ENCODE results near the gene FARS2. TPM values are rescaled to one million over a fixed set of nuclear protein-coding genes. Genes with fewer than 3 reads are reported as not detected.

The FARS2 gene
- total RNA-seq, 1 experiment from 2014 or later = 13.8 TPM

DNA sequence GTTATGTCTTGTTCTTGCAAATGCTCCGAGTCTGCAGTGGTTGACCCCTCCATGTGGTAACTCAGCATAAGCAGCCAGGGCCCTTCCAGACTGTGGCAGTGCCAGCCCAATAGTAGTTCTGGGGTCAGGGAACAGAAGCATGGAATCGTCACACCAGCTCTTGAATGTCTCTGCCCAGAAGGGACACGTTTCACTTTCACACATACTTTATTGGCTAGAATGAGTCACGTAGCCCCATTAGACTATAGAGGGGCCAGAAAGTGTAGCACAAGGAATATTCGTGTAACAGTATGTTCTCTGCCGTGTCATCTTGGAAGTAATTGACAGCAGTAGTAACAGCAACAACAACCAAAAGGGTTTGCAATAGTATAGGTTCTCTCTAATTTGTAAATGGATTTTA is 254.7 kb downstream of the FARS2 start:
- ATAC-seq (no peak), DNase-seq (ENCODE audit: low read depth, low spot score) (no peak)
- ChIA-PET RAD21 (ENCODE audit: low non-redundant PET in 1 of 2, low total read pairs in 2 of 2, uncharacterized antibody in 2 of 2, unreplicated experiment in 2 of 2) (no interaction called here), POLR2A (no interaction called here), CTCF (no interaction called here)
- no peaks in the 10 kb centered on the region for H3K27me3 ChIP-seq (ENCODE audit: insufficient read depth, low read length)
- H3K4me3 ChIP-seq (replicated peaks in 1 of 2; ENCODE audit: low read depth in 1 of 2, low read length in 2 of 2) = no peak overlapping the region
- no peak overlapping the region for H3K9ac ChIP-seq (ENCODE audit: low read length)
- TF ChIP-seq FOSL1 (IDR thresholded peaks at IDR 0.05; ENCODE audit: low read depth) (no peak), EGR1 (IDR thresholded peaks at IDR 0.05; ENCODE audit: low read depth) (no peak), YY1 (IDR thresholded peaks at IDR 0.05; ENCODE audit: extremely low read depth, insufficient replicate concordance, low read depth, low read length) (no peak), SRF (IDR thresholded peaks at IDR 0.05; ENCODE audit: low read depth) (no peak), EZH2phosphoT487 (IDR thresholded peaks at IDR 0.05; ENCODE audit: borderline replicate concordance) (no peak), TCF7L2 (IDR thresholded peaks at IDR 0.05; ENCODE audit: borderline replicate concordance, extremely low read depth, insufficient read depth, insufficient read length) (no peak), ZNF274 (IDR thresholded peaks at IDR 0.05; ENCODE audit: low read depth, low read length) (no peak), SP1 (IDR thresholded peaks at IDR 0.05; ENCODE audit: low read depth) (no peak), POLR2AphosphoS5 (IDR thresholded peaks at IDR 0.05; ENCODE audit: low read depth, low read length) (no peak)
- TF ChIP-seq, protein P1, sequence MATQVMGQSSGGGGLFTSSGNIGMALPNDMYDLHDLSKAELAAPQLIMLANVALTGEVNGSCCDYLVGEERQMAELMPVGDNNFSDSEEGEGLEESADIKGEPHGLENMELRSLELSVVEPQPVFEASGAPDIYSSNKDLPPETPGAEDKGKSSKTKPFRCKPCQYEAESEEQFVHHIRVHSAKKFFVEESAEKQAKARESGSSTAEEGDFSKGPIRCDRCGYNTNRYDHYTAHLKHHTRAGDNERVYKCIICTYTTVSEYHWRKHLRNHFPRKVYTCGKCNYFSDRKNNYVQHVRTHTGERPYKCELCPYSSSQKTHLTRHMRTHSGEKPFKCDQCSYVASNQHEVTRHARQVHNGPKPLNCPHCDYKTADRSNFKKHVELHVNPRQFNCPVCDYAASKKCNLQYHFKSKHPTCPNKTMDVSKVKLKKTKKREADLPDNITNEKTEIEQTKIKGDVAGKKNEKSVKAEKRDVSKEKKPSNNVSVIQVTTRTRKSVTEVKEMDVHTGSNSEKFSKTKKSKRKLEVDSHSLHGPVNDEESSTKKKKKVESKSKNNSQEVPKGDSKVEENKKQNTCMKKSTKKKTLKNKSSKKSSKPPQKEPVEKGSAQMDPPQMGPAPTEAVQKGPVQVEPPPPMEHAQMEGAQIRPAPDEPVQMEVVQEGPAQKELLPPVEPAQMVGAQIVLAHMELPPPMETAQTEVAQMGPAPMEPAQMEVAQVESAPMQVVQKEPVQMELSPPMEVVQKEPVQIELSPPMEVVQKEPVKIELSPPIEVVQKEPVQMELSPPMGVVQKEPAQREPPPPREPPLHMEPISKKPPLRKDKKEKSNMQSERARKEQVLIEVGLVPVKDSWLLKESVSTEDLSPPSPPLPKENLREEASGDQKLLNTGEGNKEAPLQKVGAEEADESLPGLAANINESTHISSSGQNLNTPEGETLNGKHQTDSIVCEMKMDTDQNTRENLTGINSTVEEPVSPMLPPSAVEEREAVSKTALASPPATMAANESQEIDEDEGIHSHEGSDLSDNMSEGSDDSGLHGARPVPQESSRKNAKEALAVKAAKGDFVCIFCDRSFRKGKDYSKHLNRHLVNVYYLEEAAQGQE (IDR thresholded peaks at IDR 0.05; ENCODE audit: low read depth) = no peak
- TF ChIP-seq, protein P2, sequence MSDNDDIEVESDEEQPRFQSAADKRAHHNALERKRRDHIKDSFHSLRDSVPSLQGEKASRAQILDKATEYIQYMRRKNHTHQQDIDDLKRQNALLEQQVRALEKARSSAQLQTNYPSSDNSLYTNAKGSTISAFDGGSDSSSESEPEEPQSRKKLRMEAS (IDR thresholded peaks at IDR 0.05) = no peak
- TF ChIP-seq, protein P3, sequence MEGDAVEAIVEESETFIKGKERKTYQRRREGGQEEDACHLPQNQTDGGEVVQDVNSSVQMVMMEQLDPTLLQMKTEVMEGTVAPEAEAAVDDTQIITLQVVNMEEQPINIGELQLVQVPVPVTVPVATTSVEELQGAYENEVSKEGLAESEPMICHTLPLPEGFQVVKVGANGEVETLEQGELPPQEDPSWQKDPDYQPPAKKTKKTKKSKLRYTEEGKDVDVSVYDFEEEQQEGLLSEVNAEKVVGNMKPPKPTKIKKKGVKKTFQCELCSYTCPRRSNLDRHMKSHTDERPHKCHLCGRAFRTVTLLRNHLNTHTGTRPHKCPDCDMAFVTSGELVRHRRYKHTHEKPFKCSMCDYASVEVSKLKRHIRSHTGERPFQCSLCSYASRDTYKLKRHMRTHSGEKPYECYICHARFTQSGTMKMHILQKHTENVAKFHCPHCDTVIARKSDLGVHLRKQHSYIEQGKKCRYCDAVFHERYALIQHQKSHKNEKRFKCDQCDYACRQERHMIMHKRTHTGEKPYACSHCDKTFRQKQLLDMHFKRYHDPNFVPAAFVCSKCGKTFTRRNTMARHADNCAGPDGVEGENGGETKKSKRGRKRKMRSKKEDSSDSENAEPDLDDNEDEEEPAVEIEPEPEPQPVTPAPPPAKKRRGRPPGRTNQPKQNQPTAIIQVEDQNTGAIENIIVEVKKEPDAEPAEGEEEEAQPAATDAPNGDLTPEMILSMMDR (IDR thresholded peaks at IDR 0.05 in 2 of 3, conservative IDR thresholded peaks at IDR 0.05 in 1 of 3; ENCODE audit: borderline replicate concordance in 1 of 3, insufficient read depth in 1 of 3, low read depth in 2 of 3, low read length in 2 of 3) = no peak
- TF ChIP-seq, protein P4, sequence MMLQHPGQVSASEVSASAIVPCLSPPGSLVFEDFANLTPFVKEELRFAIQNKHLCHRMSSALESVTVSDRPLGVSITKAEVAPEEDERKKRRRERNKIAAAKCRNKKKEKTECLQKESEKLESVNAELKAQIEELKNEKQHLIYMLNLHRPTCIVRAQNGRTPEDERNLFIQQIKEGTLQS (IDR thresholded peaks at IDR 0.05) = no peak
- intact Hi-C loops (cut with micrococcal nuclease) = no loop called here
- H3K4me2 ChIP-seq (ENCODE audit: low read length) = no peak overlapping the region
- no peaks in the 10 kb centered on the region for H4K20me1 ChIP-seq (ENCODE audit: insufficient read depth)
- no peak overlapping the region for H3K27ac ChIP-seq (ENCODE audit: low read depth, low read length)
- H3K4me1 ChIP-seq (ENCODE audit: control insufficient read depth in 1 of 2, insufficient read depth in 2 of 2, low read length in 2 of 2) = no peaks in the 10 kb centered on the region
- no peaks in the 10 kb centered on the region for H3K9me3 ChIP-seq (ENCODE audit: control insufficient read depth in 1 of 2, insufficient read depth in 1 of 2, low read depth in 1 of 2, low read length in 2 of 2)
- H2AFZ ChIP-seq (ENCODE audit: low read depth, low read length, poor library complexity, severe bottlenecking) = no peak overlapping the region
- H3K36me3 ChIP-seq (ENCODE audit: control insufficient read depth in 1 of 2, insufficient read depth in 2 of 2, low read length in 2 of 2) = no peaks in the 10 kb centered on the region
- BruUV-seq (replicated peaks) = no TSS peak
- no peaks in the 10 kb centered on the region for H3K79me2 ChIP-seq (ENCODE audit: insufficient read depth, low read length)
- no peaks in the 10 kb centered on the region for H3K9me2 ChIP-seq (ENCODE audit: insufficient read depth)

Data from HCT116 (cell line).